DOHH2 (cell line): ENCODE data around the gene DPYSL5.

ENCODE experiments used
- H3F3A ChIP-seq: fragments of 200-600 bp; sonication (generic), shearing (Covaris generic); 2 replicates; pipeline ENCODE4 v1.6.0; 2016; ENCODE audit warnings: antibody characterized with exemption, mild to moderate bottlenecking; ENCODE audit not compliant: control insufficient read depth, insufficient read depth
- H3K27ac ChIP-seq: fragments of 200-600 bp; sonication (generic); 2 replicates; pipeline ENCODE4 v1.5.1; 2014; ENCODE audit warnings: low read depth, mild to moderate bottlenecking, low read length, moderate library complexity
- H3K27me3 ChIP-seq: fragments of 200-600 bp; sonication (generic); 2 replicates; pipeline ENCODE4 v1.6.1; 2014; ENCODE audit warnings: mild to moderate bottlenecking, low read length, mixed read lengths; ENCODE audit not compliant: control insufficient read depth
- H3K36me3 ChIP-seq: fragments of 200-600 bp; sonication (generic); 2 replicates; pipeline ENCODE4 v1.6.1; 2014; ENCODE audit warnings: mild to moderate bottlenecking, low read length, moderate library complexity, mixed read lengths; ENCODE audit not compliant: control insufficient read depth
- H3K4me1 ChIP-seq: fragments of 200-600 bp; sonication (generic); 2 replicates; pipeline ENCODE4 v1.6.1; 2014; ENCODE audit warnings: mild to moderate bottlenecking, low read length, mixed read lengths; ENCODE audit not compliant: control insufficient read depth
- H3K4me2 ChIP-seq: fragments of 200-600 bp; sonication (generic); 2 replicates; pipeline ENCODE4 v1.6.0; 2014; ENCODE audit warnings: mild to moderate bottlenecking, low read length, moderate library complexity
- H3K4me3 ChIP-seq: fragments of 200-600 bp; sonication (generic); 2 replicates; pipeline ENCODE4 v1.5.1; 2014; ENCODE audit warnings: mild to moderate bottlenecking, low read length, mixed read lengths
- H3K79me2 ChIP-seq: fragments of 200-600 bp; sonication (generic); 2 replicates; pipeline ENCODE4 v1.6.1; 2014; ENCODE audit warnings: mild to moderate bottlenecking, low read length, mixed read lengths; ENCODE audit not compliant: control insufficient read depth
- H3K9me2 ChIP-seq: fragments of 200-600 bp; sonication (generic); replicated peaks from 2 replicates; pipeline ENCODE4 v1.6.1; 2014; ENCODE audit warnings: mild to moderate bottlenecking, low read length, mixed read lengths; ENCODE audit not compliant: control insufficient read depth
- H3K9me3 ChIP-seq: fragments of 200-600 bp; sonication (generic); 2 replicates; pipeline ENCODE4 v1.6.1; 2014; ENCODE audit warnings: antibody characterized with exemption, low read length, mixed read lengths; ENCODE audit not compliant: control insufficient read depth, insufficient read depth
- H4K20me1 ChIP-seq: fragments of 200-600 bp; sonication (generic); 2 replicates; pipeline ENCODE4 v1.6.0; 2014; ENCODE audit warnings: low read depth, mild to moderate bottlenecking, antibody characterized with exemption, low read length, moderate library complexity; ENCODE audit not compliant: control insufficient read depth, insufficient read depth
- CTCF ChIP-seq: fragments of 200-600 bp; sonication (generic); IDR thresholded peaks from one replicate; pipeline ENCODE4 v1.5.1; 2014; ENCODE audit warnings: antibody characterized with exemption, mild to moderate bottlenecking, low read depth, low read length; ENCODE audit not compliant: poor library complexity, severe bottlenecking
- EZH2phosphoT487 ChIP-seq: fragments of 200-600 bp; sonication (generic); IDR thresholded peaks from 2 replicates; pipeline ENCODE4 v1.6.1; 2017; ENCODE audit warnings: borderline replicate concordance, mild to moderate bottlenecking, antibody characterized with exemption, low read length, moderate library complexity, mixed read lengths

The DPYSL5 gene

GRCh38 chr2:26915316-26915715, 67.4 kb downstream of the DPYSL5 start:
- Histone ChIP-seq H3K9me2 (no peaks in the 10 kb centered on the region), H3K4me2 (no peak overlapping the region), H3K36me3 (no peaks in the 10 kb centered on the region), H3K79me2 (no peaks in the 10 kb centered on the region), H3K9me3 (no peaks in the 10 kb centered on the region), H3K4me3 (no peak overlapping the region), H3K4me1 (no peaks in the 10 kb centered on the region), H3F3A (no peaks in the 10 kb centered on the region), H3K27ac (no peak overlapping the region), H4K20me1 (no peaks in the 10 kb centered on the region), H3K27me3 (peaks cover 17% of the 10 kb centered on the region)
- no peak for TF ChIP-seq CTCF
- TF ChIP-seq EZH2phosphoT487, result no peak

- Histone ChIP-seq H4K20me1 (no peaks in the 10 kb centered on the region), H3K9me2 (no peaks in the 10 kb centered on the region), H3K27ac (no peak overlapping the region), H3K4me1 (no peaks in the 10 kb centered on the region), H3K36me3 (no peaks in the 10 kb centered on the region), H3K27me3 (peaks cover 17% of the 10 kb centered on the region), H3K4me3 (no peak overlapping the region), H3F3A (no peaks in the 10 kb centered on the region), H3K9me3 (no peaks in the 10 kb centered on the region), H3K4me2 (no peak overlapping the region), H3K79me2 (no peaks in the 10 kb centered on the region)
- TF ChIP-seq EZH2phosphoT487 (no peak), CTCF (no peak)
Observed at GRCh38 chr2:26916128-26916692, 68.3 kb downstream of the DPYSL5 start.

GRCh38 chr2:26917135-26917836, 69.4 kb downstream of the DPYSL5 start:
- H3K79me2 ChIP-seq, result no peaks in the 10 kb centered on the region
- H3K4me1 ChIP-seq, result no peaks in the 10 kb centered on the region
- H3K4me2 ChIP-seq, result no peak overlapping the region
- H3K27me3 ChIP-seq, result peaks cover 25% of the 10 kb centered on the region
- H3K27ac ChIP-seq, result no peak overlapping the region
- H3F3A ChIP-seq, result no peaks in the 10 kb centered on the region
- H3K9me3 ChIP-seq, result no peaks in the 10 kb centered on the region
- no peak overlapping the region for H3K4me3 ChIP-seq
- TF ChIP-seq CTCF (no peak), EZH2phosphoT487 (no peak)
- H3K9me2 ChIP-seq, result no peaks in the 10 kb centered on the region
- H4K20me1 ChIP-seq, result no peaks in the 10 kb centered on the region
- H3K36me3 ChIP-seq, result no peaks in the 10 kb centered on the region
